Suppressor macrophage treated with lipopolysaccharide for 4 hours (primary cell): ENCODE data around the gene SLIT3.

Source experiments
- DNase-seq: peaks from one replicate; pipeline ENCODE4 v3.0.0-alpha.2; 2020

Gene SLIT3

DNA sequence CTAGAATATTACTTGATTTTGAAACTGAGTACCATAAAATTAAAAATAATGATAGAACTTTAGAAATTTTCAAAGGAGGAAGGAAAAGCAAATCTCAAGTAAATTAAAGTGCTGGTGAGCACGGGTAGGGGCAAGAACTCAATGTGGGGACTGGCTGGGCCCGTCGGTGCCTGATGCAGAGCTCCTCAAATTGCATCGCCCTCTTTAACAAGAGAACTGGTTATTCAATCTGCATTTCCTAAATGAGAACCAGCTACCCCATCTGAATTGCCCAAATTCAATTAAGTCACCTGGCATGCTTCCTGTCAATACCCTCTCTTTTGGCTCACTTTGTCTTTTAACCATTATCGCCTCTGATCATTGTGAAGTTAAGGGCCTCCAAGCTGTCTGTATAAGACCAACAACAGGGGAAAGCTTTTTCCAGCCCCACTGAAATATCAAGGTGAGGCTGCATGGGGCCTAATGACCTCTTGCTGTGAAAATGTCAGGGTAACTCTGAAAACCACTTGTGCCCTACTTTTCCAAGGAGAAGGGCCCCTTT lies 316.7 kb downstream of the SLIT3 start:
- no peak for DNase-seq

DNA sequence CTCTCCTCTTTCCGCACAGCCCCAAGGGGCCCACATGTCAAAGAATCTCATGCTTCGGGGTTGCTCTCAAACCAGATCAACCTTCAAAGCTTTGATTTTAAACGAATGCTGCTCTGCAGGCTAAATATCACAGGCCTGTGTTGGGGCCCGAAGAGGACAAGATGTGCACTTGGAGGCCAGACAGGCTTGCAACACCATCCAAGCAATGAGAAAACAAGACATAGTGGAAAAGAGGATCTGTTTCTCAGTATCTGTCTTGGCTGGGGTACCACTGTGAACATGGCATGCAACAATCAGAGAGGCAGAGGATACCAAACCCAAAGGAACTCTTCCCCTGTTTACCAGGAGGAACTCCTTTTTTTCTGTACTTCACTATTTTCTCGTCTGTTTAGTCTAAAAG lies 321.8 kb downstream of the SLIT3 start:
- no peak for DNase-seq

DNA sequence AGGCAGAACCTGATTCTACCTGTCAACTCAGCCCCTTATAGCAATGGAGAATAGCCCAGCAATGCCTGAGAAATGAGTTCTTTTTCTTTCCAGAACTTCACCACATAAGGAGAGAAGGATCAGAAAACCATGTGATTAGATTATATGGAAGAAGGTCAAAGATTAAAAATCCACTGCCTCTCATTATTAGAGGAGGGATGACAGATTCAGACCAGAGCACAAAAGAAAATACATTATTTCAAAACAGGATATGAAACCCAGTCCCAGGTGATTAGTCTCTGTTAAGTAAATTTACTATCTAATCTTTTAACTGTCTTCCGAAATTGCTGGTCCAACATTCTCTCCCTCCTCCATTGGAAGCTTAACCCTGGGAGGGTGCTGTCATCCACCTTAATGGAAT lies 322.4 kb downstream of the SLIT3 start:
- no peak for DNase-seq

DNA sequence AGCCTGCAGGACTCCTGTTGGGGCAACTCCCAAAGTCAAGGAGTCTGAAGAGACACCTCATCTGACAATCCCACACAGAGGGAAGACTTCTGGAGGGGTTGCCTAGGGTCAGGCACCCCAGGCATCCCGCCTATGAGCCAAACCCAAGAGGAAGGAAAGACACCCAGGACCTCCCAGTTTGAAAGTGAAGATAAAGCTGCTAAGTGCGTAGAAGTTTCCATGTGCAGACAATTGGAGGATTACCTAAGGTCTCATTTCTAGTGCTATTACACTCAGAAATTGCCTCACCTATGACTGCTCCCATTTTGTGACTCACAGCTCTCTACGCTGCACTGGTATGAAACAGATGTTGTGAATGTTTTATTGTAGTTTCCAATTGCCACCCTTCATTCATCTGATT lies 322.9 kb downstream of the SLIT3 start:
- no peak for DNase-seq

DNA sequence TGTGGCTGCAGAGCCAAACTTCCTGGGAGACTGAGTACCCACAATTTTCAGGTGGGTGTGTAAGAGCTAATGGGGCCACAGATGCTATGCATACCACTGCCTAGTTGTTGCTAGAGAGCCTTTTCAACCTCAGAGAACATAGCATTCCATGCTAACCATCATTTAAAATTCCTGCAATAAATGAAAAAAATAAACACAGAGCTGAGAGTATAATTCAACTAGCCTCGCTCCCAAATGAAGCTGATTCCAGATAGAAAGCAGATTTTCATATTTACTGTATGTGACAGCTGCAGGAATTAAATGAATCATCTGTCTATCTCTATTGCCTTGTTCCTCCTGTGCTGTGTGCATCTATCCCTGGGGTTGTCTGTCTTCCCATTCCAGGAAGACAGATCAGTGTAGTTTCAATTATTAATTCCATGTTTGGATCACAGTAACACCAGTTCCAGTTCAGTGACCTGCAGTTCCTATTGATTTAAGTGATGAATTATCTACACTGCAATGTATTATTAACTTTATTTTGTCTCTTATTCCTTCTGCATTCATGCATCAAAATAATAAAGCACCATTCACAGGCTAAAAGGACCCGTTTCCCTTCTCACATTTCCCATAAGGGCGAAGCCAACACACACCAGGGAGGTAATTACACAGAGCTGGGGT lies 324.5 kb downstream of the SLIT3 start:
- DNase-seq, result no peak

DNA sequence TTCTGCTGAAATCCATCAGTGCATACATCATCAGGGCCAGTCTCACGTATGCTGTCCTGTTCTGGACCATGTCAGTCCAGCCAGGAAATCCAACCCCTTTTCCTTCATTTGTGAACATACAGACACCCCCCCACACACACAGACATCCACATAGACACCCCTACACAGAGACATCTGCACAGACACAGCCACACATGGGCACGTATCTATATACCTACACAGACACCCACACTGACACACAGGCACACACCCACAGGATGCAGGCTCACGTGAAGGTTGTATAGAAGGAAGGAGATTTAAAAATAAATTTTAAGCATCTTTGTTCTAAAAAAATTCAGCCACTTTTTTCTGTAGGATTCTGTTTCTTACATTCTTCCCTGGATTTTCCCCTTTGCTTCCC lies 325.6 kb downstream of the SLIT3 start:
- no peak for DNase-seq

DNA sequence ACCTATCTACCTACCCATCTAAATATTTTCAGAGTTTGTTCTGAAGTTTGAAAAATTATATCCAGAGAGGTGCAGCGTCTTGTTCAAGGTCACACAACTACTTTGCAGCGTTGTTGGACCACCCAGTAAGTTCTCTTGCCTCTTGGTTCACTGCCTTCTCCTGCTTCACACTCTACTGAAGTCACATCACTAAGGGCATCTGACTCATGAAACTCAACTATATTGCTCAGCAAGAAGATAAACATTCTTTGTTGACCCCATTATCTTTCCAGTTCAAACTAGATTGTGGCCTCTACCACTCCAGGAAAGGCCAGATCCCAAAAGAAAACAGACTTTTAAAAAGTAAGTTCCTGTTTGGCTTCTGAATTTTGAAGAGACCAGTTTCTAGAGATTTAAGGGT lies 326.9 kb downstream of the SLIT3 start:
- DNase-seq, result no peak

DNA sequence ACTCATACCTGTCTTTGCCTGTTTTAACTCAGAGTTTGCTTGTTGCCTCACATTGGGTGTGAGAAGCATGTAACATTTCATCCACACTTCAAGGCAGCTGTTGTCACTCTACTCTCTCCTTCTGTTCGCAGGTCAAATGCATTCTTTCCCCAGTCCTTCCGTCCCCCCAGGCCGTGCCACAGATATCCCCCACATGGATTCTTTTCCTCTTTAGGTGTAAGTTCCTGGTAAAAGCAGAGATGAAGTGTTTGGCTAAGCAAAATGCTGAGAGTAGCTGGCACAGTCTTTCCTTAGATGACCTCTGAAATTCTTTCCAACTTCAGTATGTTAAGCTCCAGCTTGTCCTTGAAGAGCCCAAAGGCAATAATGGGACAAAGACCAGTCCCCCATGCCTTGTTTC lies 328.2 kb downstream of the SLIT3 start:
- DNase-seq, result no peak

DNA sequence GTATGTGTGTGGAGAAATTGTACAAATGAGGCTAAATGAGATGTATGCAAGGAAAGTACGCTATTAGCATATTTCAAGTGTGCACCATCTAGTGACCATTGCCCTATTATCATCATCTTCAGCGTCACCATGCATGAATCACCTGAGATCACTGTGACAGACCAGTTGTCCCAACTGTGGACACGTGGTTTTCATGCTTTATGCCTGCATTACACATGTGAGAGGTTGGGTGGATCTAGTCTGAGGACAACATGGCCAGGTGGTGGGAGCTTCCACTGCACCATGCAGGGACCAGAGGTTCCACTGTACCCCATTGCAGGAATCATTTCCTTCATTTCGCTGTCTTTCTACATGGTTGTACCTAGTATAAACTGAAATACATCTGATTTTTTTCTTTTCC lies 329.8 kb downstream of the SLIT3 start:
- DNase-seq, result no peak

DNA sequence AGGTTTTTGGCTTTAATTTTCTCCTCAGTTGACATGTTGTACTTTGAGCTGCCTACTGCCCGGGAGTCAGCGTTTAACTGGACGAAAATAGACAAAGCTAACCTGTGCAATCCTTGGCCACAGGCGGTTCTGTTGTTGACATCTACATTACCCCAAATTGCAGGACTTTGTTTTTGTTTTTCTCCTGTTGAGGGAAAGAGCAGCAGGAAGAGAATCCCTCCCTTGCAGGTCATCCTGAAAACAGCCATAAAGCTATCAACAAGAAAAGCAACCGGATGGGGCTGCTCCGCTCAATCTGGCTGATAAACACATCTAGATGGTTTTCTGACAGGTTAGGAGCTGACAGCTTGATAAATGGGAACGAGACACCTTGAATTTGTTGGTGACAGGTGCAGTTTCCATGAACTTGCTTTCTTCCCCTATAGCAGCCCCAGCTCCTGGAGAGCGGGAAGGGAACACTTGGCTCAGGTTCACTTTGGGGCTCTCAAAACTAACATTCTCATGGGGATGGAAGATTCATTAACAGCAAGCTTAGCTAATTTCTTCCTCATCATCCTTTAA lies 331.5 kb downstream of the SLIT3 start:
- DNase-seq, result no peak

DNA sequence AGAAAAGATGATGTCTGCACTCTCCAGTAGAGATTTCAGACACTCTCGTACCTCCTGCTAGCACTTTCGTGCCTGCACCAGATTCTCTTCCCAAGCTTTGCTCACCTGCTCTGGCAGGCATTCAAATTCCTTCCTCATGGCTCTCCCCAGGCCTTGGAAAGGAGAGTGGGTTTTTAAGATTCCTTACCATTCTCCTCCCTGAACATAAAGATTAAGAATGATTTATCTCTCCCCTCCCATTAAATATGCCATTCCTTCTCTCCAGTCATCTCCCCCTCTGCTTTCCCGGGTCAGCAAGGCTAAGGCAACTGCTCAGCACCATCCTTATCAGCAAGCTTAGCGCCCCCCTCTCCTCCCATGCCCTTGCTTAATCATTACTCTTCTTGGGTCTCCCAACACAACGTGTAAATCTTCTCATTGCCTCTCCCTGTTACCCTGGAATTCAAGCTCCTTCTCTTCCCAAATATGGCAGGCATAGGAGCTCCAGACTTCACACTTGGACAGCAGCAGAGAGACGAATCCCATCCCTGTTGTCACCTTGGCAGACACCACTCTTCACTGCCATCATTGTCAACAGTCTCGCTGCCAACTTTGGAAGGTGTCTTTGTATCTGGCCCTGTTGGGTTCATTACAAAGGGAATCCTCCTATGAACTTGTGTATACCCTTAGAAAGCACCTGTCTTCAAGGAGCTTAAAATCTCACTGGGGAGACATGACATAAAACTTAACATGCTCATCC lies 332.9 kb downstream of the SLIT3 start:
- DNase-seq, result no peak

DNA sequence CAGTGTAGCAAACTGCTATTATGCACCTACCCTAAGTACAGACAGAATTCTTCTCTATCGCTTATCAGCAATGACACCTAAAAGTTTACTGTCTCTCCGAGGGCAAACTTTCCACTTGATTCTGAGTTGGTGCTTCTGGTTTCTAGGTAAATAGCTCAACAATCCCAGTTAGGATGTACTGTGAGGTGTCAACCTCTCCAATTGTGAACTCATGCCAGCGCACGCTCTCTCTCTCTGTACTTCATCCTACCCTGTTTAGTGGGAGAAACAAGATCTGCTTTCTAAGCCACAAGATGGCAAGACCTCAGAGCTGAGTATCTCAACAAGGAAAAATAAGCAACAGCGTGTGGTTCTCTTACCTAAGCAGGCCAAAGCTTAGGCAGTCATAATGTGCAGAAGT lies 335.3 kb downstream of the SLIT3 start:
- no peak for DNase-seq

DNA sequence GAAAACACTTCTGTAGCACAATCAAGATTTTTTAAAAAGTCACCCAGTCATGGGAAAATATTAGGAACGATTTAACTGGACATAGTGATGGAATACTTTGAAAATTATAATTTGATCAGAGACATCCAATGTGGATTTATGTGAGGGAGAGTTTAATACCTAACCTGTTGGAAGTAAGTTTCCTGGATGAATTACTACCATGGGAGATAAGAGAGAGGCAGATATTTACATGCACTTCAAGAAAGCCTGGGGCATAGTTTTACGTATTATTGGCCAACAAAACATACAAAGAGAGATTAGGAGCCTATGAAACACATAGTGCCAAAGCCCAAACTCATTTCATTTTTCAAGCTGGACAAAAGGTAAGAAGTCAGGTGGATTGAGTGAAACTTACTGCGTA lies 336.8 kb downstream of the SLIT3 start:
- no peak for DNase-seq

DNA sequence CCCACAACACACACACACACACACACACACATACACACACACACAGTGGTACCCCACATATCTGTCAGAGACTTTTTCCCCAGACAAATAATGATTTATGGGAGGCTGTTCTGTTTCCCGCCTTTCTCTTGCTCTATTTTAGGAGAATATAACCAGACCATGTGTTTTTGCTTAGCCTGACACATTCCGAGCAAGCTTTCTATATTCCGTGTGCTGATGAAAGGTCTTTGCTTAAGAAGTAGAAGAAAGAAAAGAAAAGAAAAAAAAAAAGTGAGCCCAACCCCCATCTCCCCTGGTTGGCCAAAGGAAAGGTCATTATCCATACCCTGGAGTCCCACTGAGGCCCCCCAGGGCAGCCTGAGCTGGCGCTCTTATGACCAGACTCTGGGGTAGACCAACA lies 338.6 kb downstream of the SLIT3 start:
- DNase-seq, result no peak

DNA sequence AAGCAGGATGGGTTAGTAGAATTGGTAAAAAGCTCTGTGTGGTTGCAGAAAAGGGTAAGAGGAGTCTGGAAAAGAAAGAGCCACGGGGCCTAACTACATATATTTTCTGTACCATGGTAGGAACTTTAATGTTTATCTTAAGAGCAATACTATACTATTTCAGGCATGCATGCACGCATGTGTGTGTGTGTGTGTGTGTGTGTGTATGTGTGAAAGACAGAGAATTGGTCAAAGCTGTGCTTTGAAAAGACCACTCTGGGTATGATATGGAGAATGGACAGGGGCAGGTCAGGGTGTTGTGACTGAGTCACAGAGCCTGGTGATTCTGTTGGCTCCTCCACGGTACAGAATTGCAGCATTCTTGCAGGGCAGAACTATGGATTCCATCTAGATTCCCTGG lies 339.3 kb downstream of the SLIT3 start:
- DNase-seq, result no peak

DNA sequence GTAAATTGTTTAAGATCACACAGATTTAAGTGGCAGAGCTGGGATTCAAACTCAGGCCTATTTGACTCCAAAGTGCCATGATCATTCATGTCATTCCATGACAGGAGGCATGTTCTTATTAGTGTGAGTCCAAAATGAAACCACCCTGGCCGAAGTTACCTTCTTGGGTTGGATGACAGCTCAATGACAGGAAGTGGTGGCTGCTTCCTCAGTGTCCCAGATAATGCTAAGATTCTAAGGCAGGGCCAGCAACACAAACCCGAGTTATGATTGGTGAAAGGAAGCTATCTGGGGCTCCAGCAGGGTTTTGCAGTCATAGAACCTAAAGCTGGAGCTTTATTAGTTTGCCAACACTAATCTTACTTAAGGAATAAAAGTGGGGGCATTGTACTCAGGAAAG lies 340.4 kb downstream of the SLIT3 start:
- DNase-seq, result no peak

DNA sequence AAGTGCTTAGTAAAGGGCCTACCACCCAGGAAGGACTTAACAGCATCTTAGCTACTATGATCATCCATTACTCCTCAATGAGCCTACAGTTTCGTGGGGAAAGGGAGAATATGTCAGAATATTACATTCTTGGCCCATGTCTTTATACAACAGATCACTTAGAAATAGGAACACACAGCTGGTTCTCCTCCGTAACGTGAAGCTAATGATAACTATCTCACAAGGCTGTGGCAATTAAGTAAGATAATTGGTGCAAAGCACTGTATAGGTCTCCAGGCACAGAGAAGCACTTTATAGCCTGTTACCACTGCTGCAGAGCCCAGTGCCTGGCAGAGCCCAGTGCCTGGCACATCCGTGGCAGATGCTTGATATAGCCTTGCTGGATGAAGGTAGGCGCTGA lies 347.6 kb downstream of the SLIT3 start:
- no peak for DNase-seq

DNA sequence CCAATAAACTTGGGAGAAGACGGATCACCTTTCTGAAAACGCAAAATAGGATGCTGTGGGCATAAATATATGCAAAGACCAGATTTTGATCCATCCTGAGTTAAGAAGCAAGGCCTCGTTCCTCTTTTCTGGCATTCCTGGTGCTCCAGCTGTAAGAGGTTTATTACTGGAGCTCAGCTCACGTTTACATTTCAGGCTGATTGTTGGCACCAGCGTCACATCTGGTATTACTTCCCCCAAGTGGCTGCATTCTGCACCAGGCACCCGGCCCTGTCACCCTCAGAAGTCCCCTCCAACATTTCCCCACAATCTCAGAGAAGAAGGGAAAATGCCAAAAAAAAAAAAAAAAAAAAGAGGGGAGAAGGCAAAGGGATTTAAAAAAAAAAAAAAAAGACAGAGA lies 348.7 kb downstream of the SLIT3 start:
- DNase-seq, result no peak

DNA sequence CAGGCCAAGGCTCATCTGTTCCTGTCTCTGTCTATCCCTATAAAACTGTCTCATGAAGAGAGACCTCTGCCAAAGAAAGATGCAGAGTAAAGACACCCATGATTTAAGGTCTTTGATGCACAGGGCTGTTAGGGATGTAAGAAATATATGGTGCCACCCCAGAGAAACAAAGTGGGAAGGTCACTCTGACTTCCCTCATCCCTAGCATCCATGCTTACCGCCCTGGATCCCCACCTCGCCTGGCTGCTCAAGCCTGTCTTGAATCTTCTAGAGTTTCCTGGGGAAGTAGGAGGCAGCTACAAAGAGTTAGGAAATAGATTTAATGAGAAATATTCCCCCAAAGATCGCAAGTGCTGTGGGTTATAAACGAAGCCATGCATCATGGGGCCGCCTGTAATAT lies 349.2 kb downstream of the SLIT3 start:
- DNase-seq, result no peak

DNA sequence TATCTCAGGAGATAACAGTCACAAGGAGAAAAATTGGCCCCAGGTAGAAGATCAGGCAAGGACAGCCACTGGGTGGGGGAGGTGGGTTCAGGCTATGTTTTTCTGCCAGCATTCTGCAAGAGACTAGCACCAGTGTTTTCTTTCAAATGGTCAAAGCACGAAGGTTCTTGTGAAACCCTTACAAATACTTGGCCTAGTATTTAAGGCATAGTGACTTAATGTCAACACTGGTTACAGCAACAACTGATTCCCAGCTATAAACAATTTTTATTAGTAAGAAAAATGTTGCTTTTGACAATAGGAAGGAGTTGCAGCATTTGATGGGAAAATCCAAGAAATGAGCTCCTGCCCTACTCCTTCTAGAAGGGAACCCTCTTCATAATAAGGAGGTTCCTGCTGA lies 349.6 kb downstream of the SLIT3 start:
- DNase-seq, result no peak

DNA sequence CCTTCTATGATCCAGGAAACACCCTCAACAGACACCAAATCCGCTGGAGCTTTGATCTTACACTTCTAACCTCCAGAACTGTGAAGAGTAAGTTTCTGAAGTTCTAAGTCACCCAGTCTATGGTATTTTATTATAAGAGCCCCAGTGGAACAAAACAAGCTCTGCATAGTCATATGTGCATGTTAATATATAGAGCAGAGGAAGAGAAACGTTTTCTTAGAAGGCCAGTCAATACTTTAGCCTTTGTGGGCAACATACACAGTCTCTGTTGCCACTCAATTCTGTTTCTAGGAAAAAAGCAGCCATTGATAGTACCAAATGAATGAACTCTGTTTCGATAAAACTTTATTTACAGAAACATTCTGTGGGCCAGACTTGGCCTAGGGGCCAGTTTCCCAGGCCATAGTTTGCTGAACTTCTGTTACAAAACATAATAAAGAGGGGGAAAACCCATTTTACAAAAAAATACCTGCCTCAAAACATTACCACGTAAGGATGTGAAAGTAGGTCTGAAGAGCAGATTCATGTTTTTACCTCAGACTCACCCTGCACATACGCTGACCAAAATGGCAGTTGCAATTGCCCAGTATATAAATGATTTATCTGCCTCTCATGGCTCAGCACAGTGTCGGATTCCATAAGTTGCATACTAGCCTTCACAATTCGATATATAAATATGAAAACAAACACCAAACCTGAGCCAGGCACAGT lies 350.5 kb downstream of the SLIT3 start:
- no peak for DNase-seq

DNA sequence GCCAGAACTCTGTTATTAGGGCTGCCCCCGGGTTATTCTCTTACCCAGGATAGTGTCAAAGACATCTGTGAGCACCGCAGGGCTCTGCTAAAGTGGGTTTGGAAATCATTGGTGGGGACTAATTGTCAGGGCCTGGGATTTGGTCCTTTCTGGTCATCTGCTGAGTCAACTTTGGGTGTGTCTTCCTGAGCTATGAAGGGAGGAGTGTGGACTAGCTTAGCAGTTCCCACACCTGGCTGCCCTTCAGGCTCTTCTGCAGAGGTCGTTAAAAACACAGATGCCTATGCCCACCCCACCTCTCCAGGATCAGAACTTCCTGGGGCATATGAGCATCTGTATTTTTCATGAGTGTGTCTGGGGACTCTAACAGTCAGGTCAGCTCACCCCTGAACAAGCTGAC lies 352.2 kb downstream of the SLIT3 start:
- no peak for DNase-seq

DNA sequence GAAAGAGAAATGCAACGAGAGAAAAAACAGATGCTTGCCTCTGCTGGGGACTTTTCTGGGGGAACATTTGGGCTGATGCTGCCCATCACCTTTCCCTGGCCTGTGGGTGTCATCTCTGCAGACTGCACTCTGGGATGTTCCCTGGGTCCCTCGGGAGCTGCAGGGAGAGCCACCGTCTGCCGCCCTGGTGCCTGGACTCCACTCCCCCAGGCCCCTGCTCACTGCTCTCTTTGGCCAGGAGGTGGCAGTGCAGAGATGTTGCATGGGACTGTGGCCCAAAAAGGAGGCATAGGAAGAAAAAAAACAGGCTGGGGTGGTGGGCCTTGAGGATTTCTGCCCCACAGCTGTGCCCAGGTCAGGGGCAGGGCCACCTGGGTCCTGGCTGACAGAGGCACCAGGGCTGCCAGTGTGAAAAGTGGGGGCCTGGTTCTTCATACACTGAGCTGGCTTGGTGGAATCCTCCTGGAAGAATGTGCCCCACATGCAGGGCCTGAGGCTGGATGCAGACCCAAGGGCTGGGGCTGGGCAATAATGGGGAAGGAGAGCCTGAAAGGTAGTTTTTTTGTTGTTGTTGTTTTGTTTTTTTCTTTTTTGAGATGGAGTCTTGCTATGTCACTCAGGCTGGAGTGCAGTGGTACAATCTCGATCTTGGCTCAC lies 353.6 kb downstream of the SLIT3 start:
- peak; percentile 32 for DNase-seq
